GM10248 (cell line): ENCODE measurements around the gene TRIM47.
A peak's percentile ranks its signal among the peaks of the same experiment; 100 is the strongest.

Experiments used
- CTCF ChIA-PET: fragments of 300-600 bp; sonication (Branson Sonifier 250); formaldehyde crosslinking; extraction: SDS; loops from one replicate; lab custom pipeline; 2021; ENCODE audit warnings: antibody characterized with exemption; lab: Yijun Ruan, JAX
- POLR2A ChIA-PET: fragments of 350-650 bp; sonication (Branson Sonifier 250); formaldehyde crosslinking; extraction: SDS; loops from one replicate; lab custom pipeline; 2020; ENCODE audit warnings: antibody characterized with exemption; lab: Yijun Ruan, JAX
- DNase-seq: peaks from one replicate; pipeline ENCODE4 v3.0.0; 2012; ENCODE audit errors: extremely low spot score
- CTCF ChIP-seq: IDR thresholded peaks from 2 replicates; pipeline ENCODE4 v1.5.1; 2012; ENCODE audit warnings: mild to moderate bottlenecking, low read depth; ENCODE audit errors: extremely low read depth, missing control alignments, control extremely low read depth

The TRIM47 gene

GRCh38 chr17:75878174-75878998 lies at the start of gene TRIM47:
Gene TRIM47, minus strand, starts transcription at chr17:75878581. Its CDS starts 33 bp downstream, at chr17:75878548.
- ChIA-PET POLR2A (interaction anchor here (0.5 to 0.6 kb wide), 2 partner anchors 108 to 182 kb away, joined by 3 to 5 read pairs; no protein-coding TSS in a partner anchor), CTCF (interaction anchor here (0.7 to 3.7 kb wide), 11 partner anchors 9 to 475 kb away, joined by 3 to 27 read pairs (median 5); partner anchors contain the start of genes PRPSAP1, TRIM65 and WBP2)
- TF ChIP-seq CTCF, result no peak
- no peak for DNase-seq

GRCh38 chr17:75927286-75927922 lies 49.0 kb upstream of the TRIM47 start:
- DNase-seq, result peak; percentile 65
- ChIA-PET POLR2A (no interaction called here), CTCF (interaction anchor here (0.9 to 6.2 kb wide), 15 partner anchors 9 to 87 kb away, joined by 3 to 28 read pairs (median 4); partner anchors contain the start of genes ACOX1, CDK3, FBF1 and MRPL38)
- peak; percentile 24 for TF ChIP-seq CTCF

GRCh38 chr17:75926456-75926855 lies 48.1 kb upstream of the TRIM47 start:
- ChIA-PET CTCF (interaction anchor here (1.5 to 6.2 kb wide), 6 partner anchors 10 to 79 kb away, joined by 3 to 28 read pairs (median 10); partner anchors contain the start of gene MRPL38), POLR2A (interaction anchor here (0.5 kb wide), 1 partner anchor 120 kb away, joined by 4 read pairs; no protein-coding TSS in a partner anchor)
- TF ChIP-seq CTCF, result no peak
- DNase-seq, result no peak

GRCh38 chr17:75925912-75926311 lies 47.5 kb upstream of the TRIM47 start:
- ChIA-PET CTCF (interaction anchor here (0.7 to 6.2 kb wide), 8 partner anchors 9 to 88 kb away, joined by 3 to 28 read pairs (median 4); partner anchors contain the start of genes FBF1 and MRPL38), POLR2A (interaction anchor here (0.5 kb wide), 1 partner anchor 120 kb away, joined by 4 read pairs; no protein-coding TSS in a partner anchor)
- DNase-seq, result no peak
- no peak for TF ChIP-seq CTCF

- ChIA-PET POLR2A (no interaction called here), CTCF (interaction anchor here (0.6 to 6.2 kb wide), 9 partner anchors 8 to 89 kb away, joined by 3 to 28 read pairs (median 3); partner anchors contain the start of gene MRPL38)
These were observed 46.7 kb upstream of the TRIM47 start for GRCh38 chr17:75925103-75925502.

More at GRCh38 chr17:75925103-75925502, 46.7 kb upstream of the TRIM47 start:
- no peak for TF ChIP-seq CTCF
- no peak for DNase-seq
